Hepatocyte (in vitro differentiated cells): Measurements from ENCODE around the gene RABIF. TPM values are rescaled to one million over a fixed set of nuclear protein-coding genes. Genes with fewer than 3 reads are reported as not detected.

Experiments
- DNase-seq: peaks from one replicate; pipeline ENCODE4 v3.0.0-alpha.2; 2016; ENCODE audit warnings: low spot score
- H2AFZ ChIP-seq: fragments of 200-600 bp; sonication (generic); 2 replicates; pipeline ENCODE4 v1.6.0; 2016; ENCODE audit warnings: antibody characterized with exemption, mild to moderate bottlenecking
- H3K27ac ChIP-seq: fragments of 200-600 bp; sonication (generic); 2 replicates; pipeline ENCODE4 v1.5.1; 2016; ENCODE audit warnings: mild to moderate bottlenecking
- H3K27me3 ChIP-seq: fragments of 200-600 bp; sonication (generic); 2 replicates; pipeline ENCODE4 v1.6.1; 2016
- H3K36me3 ChIP-seq: fragments of 200-600 bp; sonication (generic); replicated peaks from 2 replicates; pipeline ENCODE4 v1.5.1; 2016; ENCODE audit warnings: low read depth; ENCODE audit not compliant: insufficient read depth
- H3K4me1 ChIP-seq: fragments of 200-600 bp; sonication (generic); 2 replicates; pipeline ENCODE4 v1.5.1; 2016; ENCODE audit warnings: mild to moderate bottlenecking, moderate library complexity; ENCODE audit not compliant: insufficient read depth
- H3K4me2 ChIP-seq: fragments of 200-600 bp; sonication (generic); 2 replicates; pipeline ENCODE4 v1.6.0; 2016
- H3K4me3 ChIP-seq: fragments of 200-600 bp; sonication (generic); 2 replicates; pipeline ENCODE4 v1.5.1; 2016; ENCODE audit warnings: mild to moderate bottlenecking
- H3K79me2 ChIP-seq: fragments of 200-600 bp; sonication (generic); 2 replicates; pipeline ENCODE4 v1.6.0; 2017; ENCODE audit warnings: mild to moderate bottlenecking
- H3K9me2 ChIP-seq: fragments of 200-600 bp; sonication (generic); replicated peaks from 2 replicates; pipeline ENCODE4 v1.6.0; 2017; ENCODE audit warnings: mild to moderate bottlenecking; ENCODE audit not compliant: insufficient read depth
- H3K9me3 ChIP-seq: fragments of 200-600 bp; sonication (generic); 2 replicates; pipeline ENCODE4 v1.5.1; 2016; ENCODE audit warnings: low read depth, mild to moderate bottlenecking
- H4K20me1 ChIP-seq: fragments of 200-600 bp; sonication (generic); 2 replicates; pipeline ENCODE4 v1.6.0; 2016; ENCODE audit warnings: mild to moderate bottlenecking; ENCODE audit not compliant: insufficient read depth, poor library complexity, severe bottlenecking
- EZH2 ChIP-seq: fragments of 200-600 bp; sonication (generic); IDR thresholded peaks from 2 replicates; pipeline ENCODE4 v1.6.1; 2016; ENCODE audit warnings: antibody characterized with exemption, mild to moderate bottlenecking, borderline replicate concordance
- EZH2phosphoT487 ChIP-seq: fragments of 200-600 bp; sonication (generic); IDR thresholded peaks from one replicate; pipeline ENCODE4 v1.6.1; 2018; ENCODE audit warnings: antibody characterized with exemption, mild to moderate bottlenecking, low read depth, moderate library complexity; ENCODE audit not compliant: unreplicated experiment, severe bottlenecking
- WGBS: methylation state at CpG from one replicate; pipeline ENCODE4 v1.1.6; 2016; ENCODE audit warnings: low lambda C conversion rate; ENCODE audit errors: missing lambda C conversion rate; 5-methylcytosine and 5-hydroxymethylcytosine counted together
- polyA plus RNA-seq: library from polyadenylated mRNA; unstranded; fragments of >200 nt; fragmentation: Nextera tagmentation; extraction: Ambion mirVana; gene quantifications from 2 replicates; pipeline ENCODE4 v1.2.1, GENCODE V29; 2016
- total RNA-seq: library from RNA; depleted of rRNA; stranded (reverse); fragments of >200 nt; gene quantifications from 2 replicates; pipeline ENCODE4 v1.2.3, GENCODE V29; 2014
- TF ChIP-seq, protein P1 (sequence below): fragments of 200-600 bp; sonication (generic); IDR thresholded peaks from 2 replicates; pipeline ENCODE4 v1.5.1; 2016; ENCODE audit warnings: antibody characterized with exemption, mild to moderate bottlenecking; ENCODE audit not compliant: poor library complexity

Gene RABIF
- total and polyA plus RNA-seq, 2 experiments from 2014 or later = 6.1 to 13.6 TPM

DNA sequence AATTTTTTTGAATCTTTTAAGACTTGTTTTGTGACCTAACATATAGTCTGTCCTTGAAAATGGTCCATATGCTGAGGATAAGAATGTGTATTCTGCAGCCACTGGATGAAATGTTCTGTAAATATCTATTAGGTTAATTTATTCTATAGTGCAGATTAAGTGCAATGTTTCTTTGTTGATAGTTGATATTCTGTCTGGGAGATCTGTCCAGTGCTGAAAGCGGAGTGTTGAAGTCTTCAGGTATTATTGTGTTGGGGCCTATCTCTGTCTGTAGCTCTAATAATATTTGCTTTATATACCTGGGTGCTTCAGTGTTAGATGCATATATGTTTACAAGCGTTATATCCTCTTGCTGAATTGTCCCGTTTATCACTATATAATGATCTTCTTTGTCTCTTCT is 45.8 kb upstream of the RABIF start:
- no peaks in the 10 kb centered on the region for H3K9me2 ChIP-seq
- TF ChIP-seq EZH2phosphoT487 = no peak
- no peak for TF ChIP-seq EZH2
- TF ChIP-seq, protein P1, sequence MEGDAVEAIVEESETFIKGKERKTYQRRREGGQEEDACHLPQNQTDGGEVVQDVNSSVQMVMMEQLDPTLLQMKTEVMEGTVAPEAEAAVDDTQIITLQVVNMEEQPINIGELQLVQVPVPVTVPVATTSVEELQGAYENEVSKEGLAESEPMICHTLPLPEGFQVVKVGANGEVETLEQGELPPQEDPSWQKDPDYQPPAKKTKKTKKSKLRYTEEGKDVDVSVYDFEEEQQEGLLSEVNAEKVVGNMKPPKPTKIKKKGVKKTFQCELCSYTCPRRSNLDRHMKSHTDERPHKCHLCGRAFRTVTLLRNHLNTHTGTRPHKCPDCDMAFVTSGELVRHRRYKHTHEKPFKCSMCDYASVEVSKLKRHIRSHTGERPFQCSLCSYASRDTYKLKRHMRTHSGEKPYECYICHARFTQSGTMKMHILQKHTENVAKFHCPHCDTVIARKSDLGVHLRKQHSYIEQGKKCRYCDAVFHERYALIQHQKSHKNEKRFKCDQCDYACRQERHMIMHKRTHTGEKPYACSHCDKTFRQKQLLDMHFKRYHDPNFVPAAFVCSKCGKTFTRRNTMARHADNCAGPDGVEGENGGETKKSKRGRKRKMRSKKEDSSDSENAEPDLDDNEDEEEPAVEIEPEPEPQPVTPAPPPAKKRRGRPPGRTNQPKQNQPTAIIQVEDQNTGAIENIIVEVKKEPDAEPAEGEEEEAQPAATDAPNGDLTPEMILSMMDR = no peak
- H3K36me3 ChIP-seq = no peaks in the 10 kb centered on the region

GRCh38 chr1:202932476-202932875 is 43.5 kb upstream of the RABIF start:
- H3K27me3 ChIP-seq = no peaks in the 10 kb centered on the region
- H3K4me3 ChIP-seq = no peak overlapping the region
- TF ChIP-seq, protein P1 = no peak
- TF ChIP-seq EZH2phosphoT487 (no peak), EZH2 (no peak)
- H3K27ac ChIP-seq = no peak overlapping the region
- H3K9me2 ChIP-seq = no peaks in the 10 kb centered on the region
- DNase-seq = no peak
- 89% methylated on average over 2 of the region's 2 CpGs for WGBS
- no peaks in the 10 kb centered on the region for H3K9me3 ChIP-seq
- no peaks in the 10 kb centered on the region for H3K79me2 ChIP-seq
- H2AFZ ChIP-seq = no peak overlapping the region
- no peaks in the 10 kb centered on the region for H3K4me1 ChIP-seq
- no peak overlapping the region for H3K4me2 ChIP-seq
- H3K36me3 ChIP-seq = no peaks in the 10 kb centered on the region
- no peaks in the 10 kb centered on the region for H4K20me1 ChIP-seq

More for the DNA sequence above, 45.8 kb upstream of the RABIF start:
- Histone ChIP-seq H3K27me3 (no peaks in the 10 kb centered on the region), H3K27ac (no peak overlapping the region), H3K9me3 (no peaks in the 10 kb centered on the region), H3K4me3 (no peak overlapping the region), H2AFZ (no peak overlapping the region), H3K4me2 (no peak overlapping the region), H3K79me2 (no peaks in the 10 kb centered on the region), H4K20me1 (no peaks in the 10 kb centered on the region), H3K4me1 (no peaks in the 10 kb centered on the region)
- WGBS = 85% methylated on average over 3 of the region's 3 CpGs
- no peak for DNase-seq

DNA sequence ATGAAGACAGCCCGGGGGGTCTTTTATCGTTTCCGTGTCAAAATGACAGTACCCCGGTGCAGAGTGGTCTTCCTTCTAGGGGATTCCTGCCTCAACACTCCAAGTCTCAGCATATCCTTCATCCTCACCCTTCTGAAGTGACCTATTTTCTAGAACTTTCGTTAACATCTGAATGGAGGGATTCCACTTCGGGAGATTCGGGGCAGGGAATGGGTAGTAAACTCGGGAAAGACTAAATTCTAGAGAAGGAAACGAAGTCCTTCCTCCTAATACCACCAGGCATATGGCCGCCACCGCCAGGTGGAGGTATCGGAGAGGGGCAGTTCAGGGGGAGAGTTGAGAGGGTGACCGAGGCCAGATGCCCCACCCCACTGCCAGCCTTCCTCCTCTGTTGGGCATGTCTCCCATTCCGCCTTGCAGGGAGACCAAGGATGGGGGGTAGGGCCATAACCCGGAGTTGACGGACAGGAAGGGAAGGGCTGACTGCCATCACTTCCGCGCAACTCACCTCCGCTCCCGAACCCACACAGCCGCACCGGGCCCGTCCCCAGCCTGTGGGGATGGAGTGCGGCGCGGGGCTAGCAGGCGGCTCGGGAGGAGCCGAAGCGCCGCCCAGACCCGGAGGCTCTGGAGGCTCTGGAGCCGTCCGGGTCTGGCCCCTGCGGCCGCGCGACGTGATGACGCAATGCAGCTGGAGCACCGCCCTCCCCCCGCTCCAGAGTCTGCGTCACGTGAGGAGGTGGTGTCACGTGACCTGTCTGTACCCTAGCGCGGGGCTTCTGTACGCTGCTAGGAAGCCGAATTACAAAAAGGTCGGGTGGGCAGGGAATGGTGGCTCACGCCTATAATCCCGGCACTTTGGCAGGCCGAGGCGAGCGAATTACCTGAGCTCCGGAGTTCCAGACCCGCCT is 37.9 kb upstream of the RABIF start, which contains the start of gene KLHL12:
Gene KLHL12, minus strand, starts transcription at position 654 of the 911 bp plus-strand sequence. CDS start 2,072 bp downstream, outside the sequence.
- Histone ChIP-seq H3K4me2 (peak within 1 kb of the TSS; percentile 80), H3K79me2 (peaks cover 28% of the 10 kb centered on the region), H3K27ac (peak within 1 kb of the TSS; percentile 96), H3K27me3 (no peaks in the 10 kb centered on the region), H3K36me3 (no peaks in the 10 kb centered on the region), H3K9me2 (no peaks in the 10 kb centered on the region), H4K20me1 (no peaks in the 10 kb centered on the region), H3K9me3 (no peaks in the 10 kb centered on the region), H2AFZ (peak within 1 kb of the TSS; percentile 85), H3K4me3 (peak within 1 kb of the TSS; percentile 78), H3K4me1 (peaks cover 4% of the 10 kb centered on the region)
- peak; percentile 99 for DNase-seq
- 2% methylated on average over 57 of the region's 57 CpGs for WGBS
- TF ChIP-seq, protein P1 = peak; percentile 65
- TF ChIP-seq EZH2 = no peak
